ENCODE data around the gene CDH13.

GRCh38 chr16:82750068-82750467 is 123.3 kb downstream of the CDH13 start:
- TF ChIP-seq CTCF (conservative IDR thresholded peaks at IDR 0.05; ENCODE audit: low read length): no peak
- no peak for TF ChIP-seq EZH2phosphoT487 (IDR thresholded peaks at IDR 0.05; ENCODE audit: borderline replicate concordance, low read depth, low read length)

All from OCI-LY7 (cell line).